ENCODE measurements around the gene TRMT11. TPM values are rescaled to one million over a fixed set of nuclear protein-coding genes. Genes with fewer than 3 reads are reported as not detected.

TRMT11 gene
- total and polyA plus RNA-seq, 2 of the 13 experiments (the other 11 are each of a cell fraction or from before 2014, with no cell fraction given) = 42.2 to 81.9 TPM

- no TSS peak for BruUV-seq (replicated peaks)
- Histone ChIP-seq H3K4me1 (ENCODE audit: insufficient read depth, low read length) (peaks cover 49% of the 10 kb centered on the region), H3K9ac (ENCODE audit: insufficient read depth, low read depth, low read length) (no peak overlapping the region), H2AFZ (ENCODE audit: low read length) (no peak overlapping the region), H3K4me2 (ENCODE audit: low read depth, low read length) (no peak overlapping the region), H3K36me3 (replicated peaks in 1 of 2; ENCODE audit: control insufficient read depth in 1 of 2, insufficient read depth in 2 of 2, low read length in 2 of 2) (no peaks in the 10 kb centered on the region), H3K4me3 (replicated peaks in 1 of 3; ENCODE audit: insufficient read depth in 1 of 3, low read depth in 2 of 3, low read length in 3 of 3) (no peak overlapping the region), H3K79me2 (ENCODE audit: insufficient read depth, low read length) (no peaks in the 10 kb centered on the region), H4K20me1 (ENCODE audit: insufficient read depth, low read length) (no peaks in the 10 kb centered on the region), H3K9me3 (ENCODE audit: low read length) (no peaks in the 10 kb centered on the region), H3K27me3 (ENCODE audit: control insufficient read depth in 1 of 2, insufficient read depth in 2 of 2, low read length in 2 of 2) (no peaks in the 10 kb centered on the region), H3K27ac (ENCODE audit: extremely low read length, insufficient read depth, low read length) (no peak overlapping the region)
- intact Hi-C loops (cut with micrococcal nuclease; ENCODE audit: unreplicated experiment) (no loop called here), in situ Hi-C loops (cut with HindIII; ENCODE audit: extremely low pct_ligation_motif_present, low pct_unique_long_range_greater_than_20kb) (no loop called here)
- DNase-seq (ENCODE audit: low spot score) (no peak), FAIRE-seq (no peak), ATAC-seq (no peak)
- CTCF ChIA-PET (ENCODE audit: low intra/inter-chr PET ratio, low total read pairs) = no interaction called here
- WGBS (ENCODE audit: low lambda C conversion rate) = 77% methylated on average over 5 of the region's 5 CpGs
- TF ChIP-seq ZNF501 (CRISPR knock-in tag; IDR thresholded peaks at IDR 0.05) (no peak), ZFP41 (CRISPR knock-in tag; IDR thresholded peaks at IDR 0.05; ENCODE audit: borderline replicate concordance) (no peak), CAMTA2 (CRISPR knock-in tag; IDR thresholded peaks at IDR 0.05; ENCODE audit: borderline replicate concordance) (no peak), ZSCAN30 (CRISPR knock-in tag; IDR thresholded peaks at IDR 0.05) (no peak), ZSCAN31 (CRISPR knock-in tag; IDR thresholded peaks at IDR 0.05; ENCODE audit: low read depth) (0 out of 2 replicates have a peak, but pooled peaks have one; percentile 25), SMAD3 (CRISPR knock-in tag; IDR thresholded peaks at IDR 0.05) (no peak)
- POLR2A ChIA-PET = interaction anchor here (2.0 kb wide), 1 partner anchor 16 kb away, joined by 7 read pairs; the partner anchor contains the start of gene HINT3
Measured at GRCh38 chr6:125940247-125941041, 45.9 kb upstream of the TRMT11 start.

All from HepG2 (cell line).